Astrocyte of the cerebellum (primary cell): Measurements from ENCODE around the gene PDCD2L.

Experiments
- DNase-seq: peaks from one replicate; pipeline ENCODE4 v3.0.0-alpha.2; 2011; ENCODE audit warnings: low read depth
- H3K4me3 ChIP-seq: 2 replicates; pipeline ENCODE4 v1.5.1; 2011; ENCODE audit warnings: mild to moderate bottlenecking, low read depth, low read length, moderate library complexity
- in situ Hi-C: cut with HindIII; loops from 2 replicates; pipeline ENCODE4 v1.10.0; 2017; ENCODE audit warnings: low sequenced_read_pairs
- TF ChIP-seq, protein P1 (sequence below): IDR thresholded peaks from 2 replicates; pipeline ENCODE4 v1.5.1; 2012; ENCODE audit warnings: low read length, low read depth, moderate library complexity, mild to moderate bottlenecking; ENCODE audit errors: missing control alignments

PDCD2L gene

DNA sequence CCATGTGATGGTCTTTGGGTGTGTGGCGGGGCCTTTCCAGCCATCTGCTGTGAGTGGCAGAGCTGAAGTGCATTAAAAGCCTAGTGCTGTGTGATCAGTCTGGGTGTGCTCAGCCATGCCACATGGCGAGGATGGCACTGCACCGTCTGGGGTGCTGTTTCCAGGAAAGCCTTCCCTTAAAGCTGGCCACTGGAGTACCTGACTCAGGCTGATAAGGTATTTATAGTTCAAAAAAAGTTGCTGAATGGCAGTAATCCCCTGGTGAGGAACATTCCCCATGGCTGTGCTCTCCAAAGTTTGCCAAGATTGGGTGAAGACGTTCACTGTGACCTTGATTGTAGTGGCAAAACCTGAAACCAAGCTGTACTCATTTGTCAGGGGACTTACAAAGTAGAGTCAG lies 33.2 kb upstream of the PDCD2L start:
- TF ChIP-seq, protein P1, sequence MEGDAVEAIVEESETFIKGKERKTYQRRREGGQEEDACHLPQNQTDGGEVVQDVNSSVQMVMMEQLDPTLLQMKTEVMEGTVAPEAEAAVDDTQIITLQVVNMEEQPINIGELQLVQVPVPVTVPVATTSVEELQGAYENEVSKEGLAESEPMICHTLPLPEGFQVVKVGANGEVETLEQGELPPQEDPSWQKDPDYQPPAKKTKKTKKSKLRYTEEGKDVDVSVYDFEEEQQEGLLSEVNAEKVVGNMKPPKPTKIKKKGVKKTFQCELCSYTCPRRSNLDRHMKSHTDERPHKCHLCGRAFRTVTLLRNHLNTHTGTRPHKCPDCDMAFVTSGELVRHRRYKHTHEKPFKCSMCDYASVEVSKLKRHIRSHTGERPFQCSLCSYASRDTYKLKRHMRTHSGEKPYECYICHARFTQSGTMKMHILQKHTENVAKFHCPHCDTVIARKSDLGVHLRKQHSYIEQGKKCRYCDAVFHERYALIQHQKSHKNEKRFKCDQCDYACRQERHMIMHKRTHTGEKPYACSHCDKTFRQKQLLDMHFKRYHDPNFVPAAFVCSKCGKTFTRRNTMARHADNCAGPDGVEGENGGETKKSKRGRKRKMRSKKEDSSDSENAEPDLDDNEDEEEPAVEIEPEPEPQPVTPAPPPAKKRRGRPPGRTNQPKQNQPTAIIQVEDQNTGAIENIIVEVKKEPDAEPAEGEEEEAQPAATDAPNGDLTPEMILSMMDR, result no peak
- DNase-seq, result no peak
- in situ Hi-C loops, result no loop called here
- H3K4me3 ChIP-seq, result no peak overlapping the region

GRCh38 chr19:34373601-34374288 lies 30.5 kb upstream of the PDCD2L start:
- in situ Hi-C loops, result no loop called here
- TF ChIP-seq, protein P1, result no peak
- H3K4me3 ChIP-seq, result no peak overlapping the region
- DNase-seq, result no peak

- H3K4me3 ChIP-seq, result no peak overlapping the region
- in situ Hi-C loops, result no loop called here
- TF ChIP-seq, protein P1, result no peak
- DNase-seq, result no peak
Observed at GRCh38 chr19:34375598-34375997, 28.6 kb upstream of the PDCD2L start.

GRCh38 chr19:34380639-34381241 lies 23.5 kb upstream of the PDCD2L start:
- no peak overlapping the region for H3K4me3 ChIP-seq
- TF ChIP-seq, protein P1, result no peak
- in situ Hi-C loops, result no loop called here
- no peak for DNase-seq

DNA sequence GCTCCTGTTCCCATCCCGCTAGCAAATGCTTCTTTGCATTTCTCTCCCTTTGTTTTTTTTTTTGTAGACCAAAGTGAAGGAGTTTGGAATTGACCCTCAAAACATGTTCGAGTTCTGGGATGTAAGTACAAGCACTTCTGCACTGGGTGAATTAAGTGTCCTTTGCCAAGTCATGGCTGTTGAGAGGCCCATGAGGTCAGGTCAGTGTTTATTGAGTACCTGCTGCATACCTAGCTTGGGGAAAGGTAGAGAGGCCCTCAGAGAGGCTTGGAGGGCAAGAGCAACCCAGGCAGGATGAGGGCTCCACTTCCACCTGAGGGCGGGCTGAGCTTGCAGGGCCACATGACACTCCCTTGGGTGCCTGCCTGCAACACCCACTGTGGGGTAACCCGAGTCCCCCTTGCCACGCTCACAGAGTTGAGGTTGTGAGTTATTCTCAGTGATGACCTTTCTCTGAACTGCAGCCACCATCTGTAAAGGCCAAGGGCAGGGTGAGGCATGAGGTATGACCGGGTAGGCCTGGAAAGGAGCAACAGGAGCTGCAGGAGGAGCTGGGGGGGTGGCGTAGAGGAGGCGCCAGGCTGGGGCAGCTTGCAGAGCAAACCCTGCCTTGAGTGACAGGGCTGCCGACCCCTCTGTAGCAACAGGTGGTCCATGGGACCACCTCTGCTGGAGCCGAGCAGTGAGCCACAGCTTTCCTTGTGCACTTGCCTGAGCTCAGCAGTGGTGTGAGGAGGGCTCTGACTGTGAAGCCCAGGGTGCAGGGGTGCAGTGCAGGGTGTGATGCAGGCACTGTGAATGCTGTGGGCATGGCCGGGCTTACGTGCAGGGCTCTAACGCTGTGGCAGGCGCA lies 22.6 kb upstream of the PDCD2L start:
- no peak overlapping the region for H3K4me3 ChIP-seq
- in situ Hi-C loops, result no loop called here
- TF ChIP-seq, protein P1, result no peak
- no peak for DNase-seq

DNA sequence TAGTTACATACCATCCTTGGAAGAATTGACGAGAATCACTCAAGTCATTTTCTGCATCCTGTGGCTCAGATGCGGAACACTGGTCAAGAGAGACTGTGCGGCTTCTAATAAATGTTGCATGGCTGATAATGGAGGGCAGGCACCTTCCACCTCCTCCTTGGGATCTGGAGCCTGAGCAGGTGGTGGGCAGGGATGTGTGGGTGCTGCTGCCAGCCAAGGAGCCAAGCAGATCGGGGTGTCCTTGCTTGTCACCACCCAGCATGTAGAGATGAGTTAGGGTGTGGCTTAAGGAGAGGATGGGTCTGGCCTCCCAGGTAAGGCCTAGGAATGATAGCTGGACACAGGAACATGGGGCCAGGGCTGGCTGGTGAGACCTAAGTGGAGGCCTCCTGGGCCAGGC lies 21.7 kb upstream of the PDCD2L start:
- in situ Hi-C loops, result no loop called here
- TF ChIP-seq, protein P1, result no peak
- H3K4me3 ChIP-seq, result no peak overlapping the region
- no peak for DNase-seq
